HepG2 (cell line): ENCODE measurements around the gene DDTL. TPM values are rescaled to one million over a fixed set of nuclear protein-coding genes. Genes with fewer than 3 reads are reported as not detected.

Source experiments
- ATAC-seq: fragments of 200-7000 bp; cut with Tn5 transposase; 3 replicates; pipeline ENCODE4 v1.9.1; 2020; ENCODE audit warnings: mild to moderate bottlenecking, moderate library complexity
- BruUV-seq: library from RNA; stranded (reverse); fragments of 400-500 nt; replicated peaks from 2 replicates; lab custom pipeline; 2021; lab: Mats Ljungman, UMichigan
- CTCF ChIA-PET: fragments of 300-600 bp; formaldehyde crosslinking; extraction: SDS; loops from one replicate; lab custom pipeline; 2021; ENCODE audit warnings: low total read pairs, inconsistent platforms, low intra/inter-chr PET ratio; lab: Yijun Ruan, JAX
- POLR2A ChIA-PET: fragments of 350-600 bp; sonication (Branson Sonifier 250); formaldehyde crosslinking; loops from one replicate; lab custom pipeline; 2020; ENCODE audit warnings: antibody characterized with exemption, inconsistent platforms; lab: Yijun Ruan, JAX
- DNase-seq: peaks from one replicate; pipeline ENCODE4 v3.0.0-alpha.2; 2015; ENCODE audit warnings: low spot score
- FAIRE-seq: peaks from 3 replicates; lab custom pipeline; 2011; peaks lifted over from hg19 to GRCh38; lab: Jason Lieb, UNC
- H2AFZ ChIP-seq: one replicate; pipeline ENCODE4 v1.6.1; 2011; ENCODE audit warnings: low read length, inconsistent platforms
- H3K27ac ChIP-seq: fragments of 300-600 bp; 3 replicates; pipeline ENCODE4 v1.8.0; 2011; ENCODE audit warnings: mixed run types, mild to moderate bottlenecking, mixed read lengths, low read length, inconsistent platforms; ENCODE audit not compliant: insufficient read depth; ENCODE audit errors: extremely low read length
- H3K27me3 ChIP-seq, 2 experiments: fragments of 200-600 bp in 1 of 2; 2 replicates in 1 of 2; 3 replicates in 1 of 2; pipeline versions ENCODE4 v1.6.0 to v1.8.0; 2011; ENCODE audit warnings: low read length in 2 of 2, mild to moderate bottlenecking in 2 of 2, moderate library complexity in 2 of 2, inconsistent platforms in 1 of 2; ENCODE audit not compliant: insufficient read depth in 2 of 2, control insufficient read depth in 1 of 2
- H3K36me3 ChIP-seq, 2 experiments: fragments of 200-600 bp in 1 of 2; replicated peaks in 1 of 2; 2 replicates in 1 of 2; 3 replicates in 1 of 2; pipeline versions ENCODE4 v1.5.1 to v1.8.0; 2011; ENCODE audit warnings: low read length in 2 of 2, inconsistent platforms in 1 of 2; ENCODE audit not compliant: insufficient read depth in 2 of 2, control insufficient read depth in 1 of 2
- H3K4me1 ChIP-seq: 2 replicates; pipeline ENCODE4 v1.5.1; 2012; ENCODE audit warnings: low read length, inconsistent platforms; ENCODE audit not compliant: insufficient read depth
- H3K4me2 ChIP-seq: 2 replicates; pipeline ENCODE4 v1.6.0; 2011; ENCODE audit warnings: low read depth, low read length, inconsistent platforms
- H3K4me3 ChIP-seq, 3 experiments: fragments of 200-600 bp in 1 of 3; sonication (generic), shearing (Covaris generic) in 1 of 3; replicated peaks in 1 of 3; 2 replicates each; pipeline ENCODE4 v1.5.1; 2011 to 2016; ENCODE audit warnings: low read length in 3 of 3, inconsistent platforms in 2 of 3, low read depth in 2 of 3, mild to moderate bottlenecking in 2 of 3, control low read depth in 1 of 3, mixed read lengths in 1 of 3; ENCODE audit not compliant: insufficient read depth in 1 of 3
- H3K79me2 ChIP-seq: one replicate; pipeline ENCODE4 v1.6.1; 2011; ENCODE audit warnings: low read length, inconsistent platforms; ENCODE audit not compliant: insufficient read depth
- H3K9ac ChIP-seq: 2 replicates; pipeline ENCODE4 v1.6.0; 2011; ENCODE audit warnings: mild to moderate bottlenecking, low read depth, low read length, inconsistent platforms; ENCODE audit not compliant: insufficient read depth
- H3K9me3 ChIP-seq: 2 replicates; pipeline ENCODE4 v1.5.1; 2012; ENCODE audit warnings: mild to moderate bottlenecking, low read length
- H4K20me1 ChIP-seq: 2 replicates; pipeline ENCODE4 v1.6.0; 2011; ENCODE audit warnings: inconsistent platforms, mild to moderate bottlenecking, low read length, moderate library complexity; ENCODE audit not compliant: insufficient read depth
- CEBPG ChIP-seq: IDR thresholded peaks from 2 replicates; pipeline ENCODE4 v1.6.1; 2016
- CREM ChIP-seq, 2 experiments: sonication (generic) in 1 of 2; formaldehyde crosslinking in 1 of 2; IDR thresholded peaks; 2 replicates each; pipeline versions ENCODE4 v1.4.0 to v1.6.1; 2016 to 2020; ENCODE audit warnings: antibody characterized with exemption in 1 of 2, mild to moderate bottlenecking in 1 of 2, missing genetic modification reagents in 1 of 2
- GATAD2A ChIP-seq: IDR thresholded peaks from 2 replicates; pipeline ENCODE4 v1.6.1; 2016
- GPBP1L1 ChIP-seq: sonication (generic); formaldehyde crosslinking; IDR thresholded peaks from 2 replicates; pipeline ENCODE4 v1.5.0; 2020; ENCODE audit warnings: mild to moderate bottlenecking, missing genetic modification reagents
- HOXA7 ChIP-seq: sonication (generic); formaldehyde crosslinking; IDR thresholded peaks from 2 replicates; pipeline ENCODE4 v1.8.1; 2022; ENCODE audit warnings: mild to moderate bottlenecking, missing genetic modification reagents, moderate library complexity
- KAT2B ChIP-seq: fragments of 150-350 bp; IDR thresholded peaks from 2 replicates; pipeline ENCODE4 v1.6.1; 2014; ENCODE audit warnings: low read depth, low read length, borderline replicate concordance
- MED8 ChIP-seq: sonication (generic); formaldehyde crosslinking; IDR thresholded peaks from 2 replicates; pipeline ENCODE4 v1.8.1; 2023; ENCODE audit warnings: mild to moderate bottlenecking, missing genetic modification reagents; ENCODE audit not compliant: insufficient replicate concordance
- MTF2 ChIP-seq: sonication (generic); formaldehyde crosslinking; IDR thresholded peaks from 2 replicates; pipeline ENCODE4 v1.5.0; 2020; ENCODE audit warnings: missing genetic modification reagents, borderline replicate concordance
- MYNN ChIP-seq: sonication (generic); formaldehyde crosslinking; IDR thresholded peaks from 2 replicates; pipeline ENCODE4 v1.4.0; 2020; ENCODE audit warnings: mild to moderate bottlenecking, low read depth, missing genetic modification reagents
- NR2F2 ChIP-seq: IDR thresholded peaks from 2 replicates; pipeline ENCODE4 v1.6.1; 2012; ENCODE audit warnings: low read depth, inconsistent platforms, borderline replicate concordance
- ONECUT2 ChIP-seq: sonication (generic); formaldehyde crosslinking; IDR thresholded peaks from 2 replicates; pipeline ENCODE4 v1.4.0; 2020; ENCODE audit warnings: missing genetic modification reagents
- RBAK ChIP-seq: sonication (generic); formaldehyde crosslinking; IDR thresholded peaks from 2 replicates; pipeline ENCODE4 v1.5.1; 2020; ENCODE audit warnings: mild to moderate bottlenecking, missing genetic modification reagents
- TGIF2 ChIP-seq: IDR thresholded peaks from 2 replicates; pipeline ENCODE4 v1.6.1; 2016; ENCODE audit warnings: control low read depth, missing compliant biosample characterization
- ZNF232 ChIP-seq: sonication (generic); formaldehyde crosslinking; IDR thresholded peaks from 2 replicates; pipeline ENCODE4 v1.4.0; 2020; ENCODE audit warnings: missing genetic modification reagents, borderline replicate concordance
- ZNF337 ChIP-seq: sonication (generic); formaldehyde crosslinking; IDR thresholded peaks from 2 replicates; pipeline ENCODE4 v1.5.1; 2020; ENCODE audit warnings: missing genetic modification reagents, low read depth, mild to moderate bottlenecking, borderline replicate concordance
- ZNF530 ChIP-seq: sonication (generic); formaldehyde crosslinking; IDR thresholded peaks from 2 replicates; pipeline ENCODE4 v1.5.0; 2020; ENCODE audit warnings: low read depth, mild to moderate bottlenecking, missing genetic modification reagents
- ZNF609 ChIP-seq: sonication (generic); formaldehyde crosslinking; IDR thresholded peaks from 2 replicates; pipeline ENCODE4 v1.4.0; 2020; ENCODE audit warnings: mild to moderate bottlenecking, missing genetic modification reagents, borderline replicate concordance
- ZNF772 ChIP-seq: sonication (generic); formaldehyde crosslinking; IDR thresholded peaks from 2 replicates; pipeline ENCODE4 v1.5.0; 2020; ENCODE audit warnings: mild to moderate bottlenecking, missing genetic modification reagents
- ZNF891 ChIP-seq: sonication (generic); formaldehyde crosslinking; IDR thresholded peaks from 2 replicates; pipeline ENCODE4 v1.5.0; 2020; ENCODE audit warnings: mild to moderate bottlenecking, missing genetic modification reagents
- WGBS: methylation state at CpG from one replicate; pipeline ENCODE4 v1.1.6; 2017; ENCODE audit warnings: low lambda C conversion rate; 5-methylcytosine and 5-hydroxymethylcytosine counted together
- in situ Hi-C: cut with HindIII; loops from 2 replicates; pipeline ENCODE4 v1.10.0; 2017; ENCODE audit warnings: low pct_unique_long_range_greater_than_20kb; ENCODE audit not compliant: extremely low pct_ligation_motif_present
- intact Hi-C: fragments of 100-400 bp; cut with micrococcal nuclease; formaldehyde crosslinking; loops from one replicate; pipeline ENCODE4 v1.10.0; 2022; ENCODE audit not compliant: unreplicated experiment
- polyA plus RNA-seq, 8 experiments: library from polyadenylated mRNA; depleted of rRNA in 3 of 8; stranded (reverse) in 7 of 8; unstranded in 1 of 8; fragments of >200 nt; fragmentation: Illumina TruSeq in 4 of 8; extraction: Trizol in 4 of 8; gene quantifications; 2 replicates each; pipeline versions ENCODE4 v1.2.1 to v1.2.3, GENCODE V29; 2011 to 2016; ENCODE audit warnings: low read depth in 4 of 8, missing spikeins in 1 of 8, mixed read lengths in 1 of 8; ENCODE audit not compliant: insufficient read depth in 1 of 8
- total RNA-seq, 5 experiments: library from RNA; depleted of rRNA; stranded (reverse); fragments of >200 nt; fragmentation: Illumina TruSeq; extraction: Trizol; gene quantifications; 2 replicates each; pipeline ENCODE4 v1.2.3, GENCODE V29; 2016; ENCODE audit warnings: low read depth in 1 of 5

Gene DDTL
- total and polyA plus RNA-seq, 2 of the 13 experiments (the other 11 are each of a cell fraction or from before 2014, with no cell fraction given), result 0.31 TPM; not detected in 1

- intact Hi-C loops (no loop called here), in situ Hi-C loops (no loop called here)
- Histone ChIP-seq H3K9me3 (no peaks in the 10 kb centered on the region), H3K36me3 (no peaks in the 10 kb centered on the region), H3K79me2 (no peaks in the 10 kb centered on the region), H2AFZ (no peak overlapping the region), H3K4me1 (peaks cover 60% of the 10 kb centered on the region), H3K4me3 (no peak overlapping the region), H3K27me3 (no peaks in the 10 kb centered on the region), H3K9ac (no peak overlapping the region), H3K27ac (no peak overlapping the region), H4K20me1 (no peaks in the 10 kb centered on the region), H3K4me2 (no peak overlapping the region)
- FAIRE-seq (peak; percentile 63), ATAC-seq (peak; percentile 49), DNase-seq (no peak)
- WGBS, result 35% methylated on average over 5 of the region's 5 CpGs
- CTCF ChIA-PET, result no interaction called here
- POLR2A ChIA-PET, result interaction anchor here (1.2 kb wide), 1 partner anchor 145 kb away, joined by 3 read pairs; the partner anchor contains the start of gene SLC2A11
- BruUV-seq, result no TSS peak
- TF ChIP-seq GATAD2A, result peak; percentile 49
- peak; percentile 85 for TF ChIP-seq KAT2B
- TF ChIP-seq ZNF232 (CRISPR knock-in tag), result no peak
- no peak for TF ChIP-seq ZNF772 (CRISPR knock-in tag)
- TF ChIP-seq ZNF530 (CRISPR knock-in tag), result no peak
- no peak for TF ChIP-seq NR2F2
- TF ChIP-seq ONECUT2 (CRISPR knock-in tag), result 0 out of 2 replicates have a peak, but pooled peaks have one; percentile 31
- no peak for TF ChIP-seq HOXA7 (CRISPR knock-in tag)
- TF ChIP-seq RBAK (CRISPR knock-in tag), result no peak
- no peak for TF ChIP-seq TGIF2
- TF ChIP-seq CREM (IDR thresholded peaks at IDR 0.05), result 0 out of 2 replicates have a peak, but pooled peaks have one; percentile 22
- no peak for TF ChIP-seq CREM (CRISPR knock-in tag; IDR thresholded peaks at IDR 0.05)
- TF ChIP-seq MYNN (CRISPR knock-in tag), result no peak
- no peak for TF ChIP-seq ZNF609 (CRISPR knock-in tag)
- no peak for TF ChIP-seq MED8 (CRISPR knock-in tag)
- no peak for TF ChIP-seq GPBP1L1 (CRISPR knock-in tag)
- no peak for TF ChIP-seq ZNF337 (CRISPR knock-in tag)
- no peak for TF ChIP-seq ZNF891 (CRISPR knock-in tag)
- TF ChIP-seq MTF2, result no peak
- peak; percentile 85 for TF ChIP-seq CEBPG (CRISPR knock-in tag)
These were observed 36.2 kb downstream of the DDTL start for GRCh38 chr22:24002851-24003250.
